Upper lobe of left lung (tissue), 6 donors: ENCODE measurements around the gene PRAMEF8. TPM values are rescaled to one million over a fixed set of nuclear protein-coding genes. Genes with fewer than 3 reads are reported as not detected.
"Not testable (repeated sequence)": the region's sequence is repeated elsewhere in the genome, so short reads cannot be mapped to it uniquely, and the experiment has no call there.

Source experiments
- ATAC-seq, 2 donors: fragments of 200-7000 bp; cut with Tn5 transposase; one replicate each; pipeline ENCODE4 v1.9.1; 2022; ENCODE audit warnings: mild to moderate bottlenecking in 2 of 2, moderate library complexity in 2 of 2; ENCODE audit not compliant: low FRiP score in 2 of 2
- DNase-seq, 2 donors: peaks; one replicate each; pipeline ENCODE4 v3.0.0-alpha.2; 2019 to 2020
- H3K27ac ChIP-seq, 4 donors: fragments of 200-600 bp; sonication (generic); one replicate each; pipeline ENCODE4 v1.5.1; 2016 to 2019
- H3K27me3 ChIP-seq, 4 donors: fragments of 200-600 bp; sonication (generic); one replicate each; pipeline ENCODE4 v1.5.1; 2017 to 2019
- H3K36me3 ChIP-seq, 4 donors: fragments of 200-600 bp; sonication (generic); one replicate each; pipeline ENCODE4 v1.5.1; 2016 to 2019
- H3K4me1 ChIP-seq, 4 donors: fragments of 200-600 bp; sonication (generic); one replicate each; pipeline ENCODE4 v1.5.1; 2018 to 2019
- H3K4me3 ChIP-seq, 4 donors: fragments of 200-600 bp; sonication (generic); one replicate each; pipeline ENCODE4 v1.5.1; 2017 to 2019; ENCODE audit warnings: mild to moderate bottlenecking in 2 of 4, moderate library complexity in 1 of 4
- H3K9me3 ChIP-seq, 4 donors: fragments of 200-600 bp; sonication (generic); one replicate each; pipeline ENCODE4 v1.5.1; 2018 to 2019
- WGBS, 2 donors: methylation state at CpG; one replicate each; pipeline ENCODE4 v1.1.5; 2017 to 2018; 5-methylcytosine and 5-hydroxymethylcytosine counted together
- small RNA-seq, 4 donors: library from RNA; depleted of rRNA; stranded (forward); fragments of <200 nt; gene quantifications; one replicate each; pipeline ENCODE3, GENCODE V24; 2016
- total RNA-seq, 6 donors: library from RNA; depleted of rRNA in 4 of 6; stranded (reverse); fragments of >200 nt in 4 of 6; gene quantifications; one replicate each; pipeline versions ENCODE4 v1.1.0 to v1.2.1, GENCODE V29; 2016 to 2021
- donor health status: DM: no; HTN: no; CAD: no; lungs with moderate emphysema.
- donor health status: DM: no; HTN: yes; CAD: no; lungs with severe emphysema.

The PRAMEF8 gene
- total RNA-seq, 6 donors from 2014 or later: not detected

DNA sequence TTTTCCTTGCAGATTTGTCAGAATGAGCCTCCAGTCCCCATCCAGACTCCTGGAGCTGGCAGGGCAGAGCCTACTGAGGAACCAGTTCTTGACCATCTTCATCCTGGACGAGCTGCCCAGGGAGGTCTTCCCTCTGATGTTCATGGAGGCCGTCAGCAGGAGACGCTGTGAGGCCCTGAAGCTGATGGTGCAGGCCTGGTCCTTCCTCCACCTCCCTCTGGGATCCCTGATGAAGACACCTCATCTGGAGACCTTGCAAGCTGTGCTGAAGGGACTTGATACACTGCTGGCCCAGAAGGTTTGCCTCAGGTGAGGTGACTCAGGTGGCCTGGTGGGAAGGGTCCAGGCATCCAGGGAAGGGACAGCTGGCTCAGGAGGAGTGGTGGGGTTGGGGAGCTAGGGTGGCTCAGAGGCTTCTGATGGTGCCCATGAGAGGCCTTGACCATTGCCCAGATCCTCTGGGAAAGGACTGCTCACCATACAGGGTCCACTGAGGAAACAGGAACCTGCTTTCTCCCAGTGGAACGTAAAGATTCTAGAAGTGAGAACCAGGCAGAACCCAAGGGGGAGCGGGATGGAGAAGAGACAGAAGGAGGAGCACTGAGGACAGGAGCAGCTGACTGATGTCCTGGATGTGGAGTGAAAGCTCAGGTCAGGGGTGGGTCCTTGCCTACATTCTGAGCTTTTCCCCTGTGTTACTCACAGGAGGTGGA, 38.9 kb downstream of the PRAMEF8 start:
- not testable (repeated sequence) for H3K9me3 ChIP-seq, H3K27ac ChIP-seq, DNase-seq, H3K4me1 ChIP-seq, H3K36me3 ChIP-seq, ATAC-seq, H3K4me3 ChIP-seq, H3K27me3 ChIP-seq
- 76 to 77% methylated on average over 5 of the region's 5 CpGs for WGBS, 2 donors

DNA sequence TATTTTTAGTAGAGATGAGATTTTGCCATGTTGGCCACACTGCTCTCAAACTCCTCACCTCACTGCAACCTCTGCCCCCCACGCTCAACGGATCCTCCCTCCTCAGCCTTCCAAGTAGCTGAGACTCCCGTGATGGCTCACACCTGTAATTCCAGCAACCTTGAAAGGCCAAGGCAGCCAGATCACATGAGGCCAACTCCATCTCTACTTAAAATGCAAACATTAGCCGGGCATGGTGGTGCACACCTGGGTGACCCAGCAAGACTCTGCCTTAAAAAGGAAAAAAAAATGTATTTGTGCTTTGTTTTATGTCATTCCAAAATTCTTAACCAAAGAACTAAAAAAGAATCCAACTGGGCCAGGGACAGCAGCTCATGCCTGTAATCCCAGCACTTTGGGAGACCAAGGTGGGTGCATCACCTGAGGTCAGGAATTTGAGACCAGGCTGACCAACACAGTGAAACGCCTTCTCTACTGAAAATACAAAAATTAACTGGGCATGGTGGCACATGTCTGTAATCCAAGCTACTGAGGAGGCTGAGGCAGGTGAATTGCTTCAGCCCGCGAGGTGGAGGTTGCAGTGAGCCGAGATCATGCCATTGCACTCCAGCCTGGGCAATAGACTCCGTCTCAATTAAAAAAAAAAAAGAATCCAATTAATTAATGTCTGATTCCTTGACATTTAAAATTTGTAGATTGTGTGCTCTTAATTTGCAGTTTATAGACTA, 41.2 kb downstream of the PRAMEF8 start:
- WGBS, 2 donors: 85 to 87% methylated on average over 9 of the region's 9 CpGs
- not testable (repeated sequence) for H3K4me1 ChIP-seq, H3K27ac ChIP-seq, H3K4me3 ChIP-seq, H3K36me3 ChIP-seq, H3K27me3 ChIP-seq, DNase-seq, H3K9me3 ChIP-seq
- ATAC-seq: peak; percentile 11 to 16

DNA sequence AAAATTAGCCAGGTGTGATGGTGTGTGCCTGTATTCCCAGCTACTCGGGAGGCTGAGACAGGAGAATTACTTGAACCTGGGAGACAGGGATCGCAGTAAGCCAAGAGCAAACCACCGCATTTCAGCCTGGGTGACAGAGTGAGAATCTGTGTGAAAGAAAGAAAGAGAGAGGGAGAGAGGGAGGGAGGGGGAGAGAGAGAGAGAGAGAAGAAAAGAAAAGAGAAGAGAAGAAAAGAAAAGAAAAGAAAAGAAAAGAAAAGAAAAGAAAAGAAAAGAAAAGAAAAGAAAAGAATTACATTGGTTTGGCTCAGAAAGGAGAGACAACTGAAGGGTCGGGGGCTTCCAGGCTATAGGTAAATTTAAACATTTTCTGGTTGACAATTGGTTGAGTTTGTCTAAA, 45.3 kb downstream of the PRAMEF8 start:
- DNase-seq, H3K4me3 ChIP-seq, H3K36me3 ChIP-seq, H3K27ac ChIP-seq, ATAC-seq, H3K27me3 ChIP-seq, H3K4me1 ChIP-seq, H3K9me3 ChIP-seq: not testable (repeated sequence)
- 91 to 93% methylated on average over 4 of the region's 4 CpGs for WGBS, 2 donors

DNA sequence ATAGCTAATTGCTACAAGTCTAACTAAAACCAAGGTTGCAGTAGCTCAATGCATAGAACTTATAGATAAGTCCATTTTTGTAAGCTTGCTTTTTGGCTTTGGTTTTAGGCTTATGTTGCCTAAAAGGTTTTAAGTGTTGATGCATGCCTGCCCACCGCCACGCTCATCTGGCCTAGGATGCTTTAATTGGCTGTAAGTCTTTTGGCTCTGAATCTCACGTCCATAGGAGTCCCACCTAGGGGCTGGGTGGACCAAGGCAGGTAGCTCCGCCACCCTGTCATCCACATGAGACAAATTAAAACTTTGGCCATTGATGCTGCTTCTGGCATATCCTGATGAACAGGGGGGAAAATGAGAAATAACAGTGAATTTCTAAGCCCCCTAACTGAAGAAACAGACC, 47.4 kb downstream of the PRAMEF8 start:
- H3K4me3 ChIP-seq, H3K27ac ChIP-seq, ATAC-seq, H3K9me3 ChIP-seq, H3K4me1 ChIP-seq, H3K27me3 ChIP-seq, H3K36me3 ChIP-seq, DNase-seq: not testable (repeated sequence)
- 73 to 79% methylated on average over 4 of the region's 4 CpGs for WGBS, 2 donors

DNA sequence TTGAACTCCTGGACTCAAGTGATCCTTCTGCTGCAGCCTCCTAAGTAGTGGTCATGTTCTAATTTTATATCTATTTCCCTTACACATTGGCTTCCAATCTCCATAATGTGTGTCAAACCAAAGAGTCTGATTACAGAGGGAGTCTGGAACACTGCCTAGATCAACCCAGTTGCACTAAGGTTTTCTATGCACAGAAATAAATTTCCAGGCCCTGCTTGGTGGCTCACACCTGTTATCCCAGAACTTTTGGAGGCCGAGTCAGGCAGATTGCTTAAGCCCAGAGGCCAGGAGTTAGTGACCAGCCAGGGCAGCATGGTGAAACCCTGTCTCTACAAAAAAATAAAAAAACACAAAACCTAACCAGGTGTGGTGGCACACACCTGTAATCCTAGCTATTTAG, 50.9 kb downstream of the PRAMEF8 start:
- not testable (repeated sequence) for H3K4me1 ChIP-seq, H3K27me3 ChIP-seq, ATAC-seq, H3K4me3 ChIP-seq, DNase-seq, H3K36me3 ChIP-seq, H3K27ac ChIP-seq, H3K9me3 ChIP-seq
- 68 to 76% methylated on average over 1 of the region's 1 CpG for WGBS, 2 donors

DNA sequence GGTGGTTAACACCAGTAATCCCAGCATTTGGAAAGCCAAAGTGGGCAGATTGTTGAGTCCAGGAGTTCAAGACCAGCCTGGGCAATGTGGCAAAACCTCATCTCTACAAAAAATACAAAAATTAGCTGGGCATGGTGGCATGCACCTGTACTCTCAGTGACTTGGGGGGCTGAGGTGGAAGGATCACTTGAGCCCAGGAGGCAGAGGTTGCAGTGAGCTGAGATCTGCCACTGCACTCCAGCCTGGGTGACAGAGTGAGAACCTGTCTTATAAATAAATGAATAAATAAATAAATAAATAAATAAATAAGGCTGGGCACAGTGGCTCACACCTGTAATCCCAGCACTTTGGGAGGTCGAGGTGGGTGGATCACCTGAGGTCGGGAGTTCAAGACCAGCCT, 52.9 kb downstream of the PRAMEF8 start:
- 71 to 73% methylated on average over 2 of the region's 2 CpGs for WGBS, 2 donors

More for the DNA sequence above, 52.9 kb downstream of the PRAMEF8 start:
- DNase-seq, H3K9me3 ChIP-seq, H3K27me3 ChIP-seq, H3K4me1 ChIP-seq, H3K36me3 ChIP-seq, H3K4me3 ChIP-seq, ATAC-seq, H3K27ac ChIP-seq: not testable (repeated sequence)

Small RNA genes lying within 50 kb of the gene (small RNA-seq; reads per million reads assigned to genes)
- gene RNU6-771P: 0 reads per million in 4 donors

Other genes starting within 250 kb of the PRAMEF8 start
- not detected for gene PRAMEF27, start 228.6 kb downstream of the PRAMEF8 start, total RNA-seq
- gene HNRNPCL3, start 224.4 kb downstream of the PRAMEF8 start, total RNA-seq: not detected
- gene PRAMEF25, start 214.4 kb downstream of the PRAMEF8 start, total RNA-seq: not detected
- gene HNRNPCL2, start 168.3 kb downstream of the PRAMEF8 start, total RNA-seq: not detected
- not detected for gene PRAMEF26, start 129.1 kb downstream of the PRAMEF8 start, total RNA-seq
- gene HNRNPCL4, start 119.5 kb downstream of the PRAMEF8 start, total RNA-seq: not detected
- gene PRAMEF9, start 113.3 kb downstream of the PRAMEF8 start, total RNA-seq: not detected
- not detected for gene PRAMEF13, start 83.7 kb downstream of the PRAMEF8 start, total RNA-seq
- not detected for gene PRAMEF18, start 59.0 kb downstream of the PRAMEF8 start, total RNA-seq
- gene PRAMEF5, start 30.9 kb downstream of the PRAMEF8 start, total RNA-seq: not detected
- not detected for gene PRAMEF33, start 18.4 kb upstream of the PRAMEF8 start, total RNA-seq
- not detected for gene PRAMEF15, start 30.4 kb upstream of the PRAMEF8 start, total RNA-seq
- not detected for gene PRAMEF14, start 62.0 kb upstream of the PRAMEF8 start, total RNA-seq
- gene PRAMEF19, start 86.8 kb upstream of the PRAMEF8 start, total RNA-seq: not detected
- not detected for gene PRAMEF17, start 104.5 kb upstream of the PRAMEF8 start, total RNA-seq
- gene PRAMEF20, start 125.3 kb upstream of the PRAMEF8 start, total RNA-seq: not detected
- under 1 TPM in 1 of 6 donors, not detected in 5; 0.11 TPM for gene LRRC38, start 228.9 kb upstream of the PRAMEF8 start, total RNA-seq